Endodermal cell (in vitro differentiated cells): ENCODE results near the gene RGS7. TPM values are rescaled to one million over a fixed set of nuclear protein-coding genes. Genes with fewer than 3 reads are reported as not detected.

Experiments used
- DNase-seq: peaks from one replicate; pipeline ENCODE4 v3.0.0-alpha.2; 2017
- H3K27ac ChIP-seq: 2 replicates; pipeline ENCODE4 v1.5.1; 2013; ENCODE audit warnings: mild to moderate bottlenecking, low read depth, low read length, moderate library complexity
- H3K27me3 ChIP-seq: 2 replicates; pipeline ENCODE4 v1.6.1; 2013; ENCODE audit warnings: mild to moderate bottlenecking, low read length, moderate library complexity; ENCODE audit not compliant: insufficient read depth, control insufficient read depth, poor library complexity, severe bottlenecking
- H3K36me3 ChIP-seq: 2 replicates; pipeline ENCODE4 v1.7.0; 2013; ENCODE audit warnings: mild to moderate bottlenecking, low read length, moderate library complexity; ENCODE audit not compliant: control insufficient read depth, insufficient read depth
- H3K4me1 ChIP-seq: one replicate; pipeline ENCODE4 v1.7.0; 2013; ENCODE audit warnings: low read length; ENCODE audit not compliant: control insufficient read depth, insufficient read depth
- H3K4me3 ChIP-seq: 2 replicates; pipeline ENCODE4 v1.5.1; 2013; ENCODE audit warnings: mild to moderate bottlenecking, low read length, moderate library complexity
- H3K9ac ChIP-seq: 2 replicates; pipeline ENCODE4 v1.6.1; 2013; ENCODE audit warnings: mild to moderate bottlenecking, low read length, moderate library complexity; ENCODE audit not compliant: poor library complexity, severe bottlenecking; ENCODE audit errors: extremely low read depth
- H3K9me3 ChIP-seq: 2 replicates; pipeline ENCODE4 v1.6.1; 2013; ENCODE audit warnings: mild to moderate bottlenecking, low read length, moderate library complexity; ENCODE audit not compliant: control insufficient read depth
- H3K27ac Mint-ChIP-seq: 2 replicates; pipeline ENCODE4 v1.8.0; 2020; ENCODE audit warnings: mixed read lengths
- H3K27me3 Mint-ChIP-seq: 2 replicates; pipeline ENCODE4 v1.8.0; 2021; ENCODE audit warnings: mild to moderate bottlenecking, mixed read lengths; ENCODE audit not compliant: insufficient read depth
- H3K36me3 Mint-ChIP-seq: 2 replicates; pipeline ENCODE4 v1.8.0; 2020; ENCODE audit warnings: low read depth, mixed read lengths
- H3K4me1 Mint-ChIP-seq: 2 replicates; pipeline ENCODE4 v1.8.0; 2020; ENCODE audit warnings: mixed read lengths
- H3K4me3 Mint-ChIP-seq: 2 replicates; pipeline ENCODE4 v1.8.0; 2020; ENCODE audit warnings: mild to moderate bottlenecking, moderate library complexity, mixed read lengths
- H3K9me3 Mint-ChIP-seq: 2 replicates; pipeline ENCODE4 v1.8.0; 2020; ENCODE audit warnings: mild to moderate bottlenecking, mixed read lengths
- WGBS, 2 experiments: methylation state at CpG; one replicate each; pipeline versions ENCODE4 v1.1.5 to v1.1.7; 2013; ENCODE audit warnings: missing lambda C conversion rate in 2 of 2, mixed read lengths in 1 of 2; ENCODE audit not compliant: insufficient coverage in 1 of 2, insufficient read length in 1 of 2; 5-methylcytosine and 5-hydroxymethylcytosine counted together
- total RNA-seq, 2 donors: library from RNA; stranded (reverse); fragmentation: NEBNext Ultra II Directional in 1 of 2; extraction: Animal tissue kit (Norgen Biotek cat#: 25700) in 1 of 2; gene quantifications; 2 replicates in 1 of 2; 3 replicates in 1 of 2; pipeline ENCODE4 v1.2.1, GENCODE V29; 2021
- TF ChIP-seq, protein P1 (sequence below): fragments of 200-600 bp; sonication (generic); conservative IDR thresholded peaks from 2 replicates; pipeline ENCODE4 v1.5.0; 2021; ENCODE audit warnings: antibody characterized with exemption, mild to moderate bottlenecking

Gene RGS7
- total RNA-seq, 2 donors from 2014 or later: 1.0 to 1.1 TPM

DNA sequence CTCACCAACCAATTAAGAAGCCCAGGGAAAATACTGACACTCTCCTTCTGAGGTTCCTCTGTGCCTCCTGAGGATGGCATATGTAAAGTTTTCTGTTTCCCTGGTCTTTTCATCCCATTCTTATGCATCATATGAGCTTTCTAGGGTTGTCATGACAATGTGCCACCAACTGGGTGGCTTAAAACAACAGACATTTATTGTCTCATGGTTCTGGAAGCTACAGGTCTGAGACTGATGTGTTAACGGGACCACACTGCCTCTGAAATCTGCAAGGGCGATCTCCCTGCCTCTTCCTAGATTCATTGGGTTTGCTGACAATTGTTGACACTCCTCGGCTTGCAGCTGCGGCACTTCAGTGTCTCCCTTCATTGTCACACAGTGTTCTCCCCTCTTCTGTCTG is 308.4 kb downstream of the RGS7 start:
- DNase-seq: peak; percentile 55
- Mint-ChIP-seq H3K9me3 (no peaks in the 10 kb centered on the region), H3K27me3 (no peaks in the 10 kb centered on the region), H3K4me3 (no peak overlapping the region), H3K36me3 (no peaks in the 10 kb centered on the region), H3K27ac (no peak overlapping the region), H3K4me1 (peaks cover 8% of the 10 kb centered on the region)
- Histone ChIP-seq H3K4me3 (no peak overlapping the region), H3K9ac (no peak overlapping the region), H3K4me1 (no peaks in the 10 kb centered on the region), H3K27me3 (no peaks in the 10 kb centered on the region), H3K27ac (no peak overlapping the region), H3K9me3 (no peaks in the 10 kb centered on the region), H3K36me3 (no peaks in the 10 kb centered on the region)
- TF ChIP-seq, protein P1, sequence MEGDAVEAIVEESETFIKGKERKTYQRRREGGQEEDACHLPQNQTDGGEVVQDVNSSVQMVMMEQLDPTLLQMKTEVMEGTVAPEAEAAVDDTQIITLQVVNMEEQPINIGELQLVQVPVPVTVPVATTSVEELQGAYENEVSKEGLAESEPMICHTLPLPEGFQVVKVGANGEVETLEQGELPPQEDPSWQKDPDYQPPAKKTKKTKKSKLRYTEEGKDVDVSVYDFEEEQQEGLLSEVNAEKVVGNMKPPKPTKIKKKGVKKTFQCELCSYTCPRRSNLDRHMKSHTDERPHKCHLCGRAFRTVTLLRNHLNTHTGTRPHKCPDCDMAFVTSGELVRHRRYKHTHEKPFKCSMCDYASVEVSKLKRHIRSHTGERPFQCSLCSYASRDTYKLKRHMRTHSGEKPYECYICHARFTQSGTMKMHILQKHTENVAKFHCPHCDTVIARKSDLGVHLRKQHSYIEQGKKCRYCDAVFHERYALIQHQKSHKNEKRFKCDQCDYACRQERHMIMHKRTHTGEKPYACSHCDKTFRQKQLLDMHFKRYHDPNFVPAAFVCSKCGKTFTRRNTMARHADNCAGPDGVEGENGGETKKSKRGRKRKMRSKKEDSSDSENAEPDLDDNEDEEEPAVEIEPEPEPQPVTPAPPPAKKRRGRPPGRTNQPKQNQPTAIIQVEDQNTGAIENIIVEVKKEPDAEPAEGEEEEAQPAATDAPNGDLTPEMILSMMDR: no peak
- 55 to 56% methylated on average over 4 of the region's 4 CpGs for WGBS, 2 experiments

DNA sequence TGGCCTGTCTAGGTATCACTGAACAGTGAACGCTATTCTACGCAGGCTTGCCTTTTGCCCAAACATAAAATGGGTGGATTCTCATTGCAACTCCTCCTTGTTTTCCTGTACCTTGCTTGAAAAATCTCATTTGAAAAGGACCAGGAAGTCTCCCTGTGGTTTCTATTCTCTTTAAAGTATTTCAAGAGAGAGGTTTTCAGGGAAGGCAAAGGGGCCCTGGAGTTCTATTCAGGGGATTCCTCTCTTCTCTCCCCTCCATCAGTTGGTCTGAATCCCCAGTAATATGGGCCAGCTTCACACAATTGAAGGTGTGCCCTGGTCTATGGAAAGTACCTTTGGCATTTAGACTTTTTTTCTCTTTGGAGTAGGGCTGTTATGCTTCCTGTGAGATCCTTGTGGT is 311.3 kb downstream of the RGS7 start:
- no peaks in the 10 kb centered on the region for H3K9me3 ChIP-seq
- H3K36me3 ChIP-seq: no peaks in the 10 kb centered on the region
- H3K27me3 Mint-ChIP-seq: no peaks in the 10 kb centered on the region
- no peak overlapping the region for H3K27ac Mint-ChIP-seq
- no peak overlapping the region for H3K4me3 Mint-ChIP-seq
- WGBS, 2 experiments: 70 to 76% methylated on average over 2 of the region's 2 CpGs
- no peaks in the 10 kb centered on the region for H3K4me1 ChIP-seq
- peaks cover 12% of the 10 kb centered on the region for H3K4me1 Mint-ChIP-seq
- H3K9ac ChIP-seq: no peak overlapping the region
- TF ChIP-seq, protein P1: no peak
- H3K4me3 ChIP-seq: no peak overlapping the region
- no peaks in the 10 kb centered on the region for H3K36me3 Mint-ChIP-seq
- H3K9me3 Mint-ChIP-seq: no peaks in the 10 kb centered on the region
- DNase-seq: no peak
- H3K27me3 ChIP-seq: no peaks in the 10 kb centered on the region
- H3K27ac ChIP-seq: no peak overlapping the region

DNA sequence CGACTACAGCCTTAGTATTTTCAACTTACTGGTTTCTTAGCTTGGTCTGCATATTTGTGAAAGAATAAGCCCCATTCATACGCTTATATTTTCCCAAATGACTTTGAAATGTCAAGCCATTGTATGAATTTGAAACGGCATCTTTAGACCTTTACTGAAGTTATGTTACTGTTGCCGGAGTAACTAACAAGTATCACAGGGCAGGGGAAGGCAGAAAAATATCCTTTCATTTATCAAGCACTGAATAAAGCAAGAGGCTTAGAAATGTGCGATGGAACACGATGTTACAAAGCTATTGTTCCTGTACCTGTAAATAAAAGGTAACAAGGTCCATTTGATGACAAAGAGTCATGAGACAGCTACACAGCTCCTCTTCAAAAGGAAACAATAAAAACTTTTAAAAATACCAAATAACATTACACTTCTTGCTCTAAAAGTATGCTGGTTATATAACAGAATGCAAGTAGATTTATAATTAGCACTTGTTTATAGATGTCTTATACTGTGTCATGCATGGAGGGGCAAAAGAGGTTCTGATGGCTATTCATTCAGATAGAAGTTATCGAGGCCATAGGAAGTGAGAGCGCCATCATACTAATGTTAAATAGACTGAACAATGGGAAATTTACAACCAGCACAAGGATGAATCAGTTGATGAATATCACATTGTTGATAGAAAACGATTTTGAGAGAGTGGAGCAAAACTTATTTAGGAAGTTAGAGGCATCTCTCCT is 322.6 kb downstream of the RGS7 start:
- no peaks in the 10 kb centered on the region for H3K36me3 Mint-ChIP-seq
- no peak for DNase-seq

More for the DNA sequence above, 322.6 kb downstream of the RGS7 start:
- no peaks in the 10 kb centered on the region for H3K4me1 ChIP-seq
- no peak overlapping the region for H3K9ac ChIP-seq
- no peak overlapping the region for H3K4me3 ChIP-seq
- no peak overlapping the region for H3K27ac ChIP-seq
- H3K4me1 Mint-ChIP-seq: peaks cover 13% of the 10 kb centered on the region
- 78 to 79% methylated on average over 5 to 9 of the region's 9 CpGs for WGBS, 2 experiments
- H3K4me3 Mint-ChIP-seq: no peak overlapping the region
- H3K9me3 ChIP-seq: no peaks in the 10 kb centered on the region
- H3K27me3 ChIP-seq: no peaks in the 10 kb centered on the region
- no peaks in the 10 kb centered on the region for H3K27me3 Mint-ChIP-seq
- H3K9me3 Mint-ChIP-seq: no peaks in the 10 kb centered on the region
- TF ChIP-seq, protein P1: no peak
- no peaks in the 10 kb centered on the region for H3K36me3 ChIP-seq
- H3K27ac Mint-ChIP-seq: no peak overlapping the region
